ENCODE results near the gene MYO5C. TPM values are rescaled to one million over a fixed set of nuclear protein-coding genes. Genes with fewer than 3 reads are reported as not detected.

Gene MYO5C
- total and polyA plus RNA-seq, 2 donors (not counting 3 experiments of a cell fraction or from before 2014, with no cell fraction given): 7.5 to 19.4 TPM

DNA sequence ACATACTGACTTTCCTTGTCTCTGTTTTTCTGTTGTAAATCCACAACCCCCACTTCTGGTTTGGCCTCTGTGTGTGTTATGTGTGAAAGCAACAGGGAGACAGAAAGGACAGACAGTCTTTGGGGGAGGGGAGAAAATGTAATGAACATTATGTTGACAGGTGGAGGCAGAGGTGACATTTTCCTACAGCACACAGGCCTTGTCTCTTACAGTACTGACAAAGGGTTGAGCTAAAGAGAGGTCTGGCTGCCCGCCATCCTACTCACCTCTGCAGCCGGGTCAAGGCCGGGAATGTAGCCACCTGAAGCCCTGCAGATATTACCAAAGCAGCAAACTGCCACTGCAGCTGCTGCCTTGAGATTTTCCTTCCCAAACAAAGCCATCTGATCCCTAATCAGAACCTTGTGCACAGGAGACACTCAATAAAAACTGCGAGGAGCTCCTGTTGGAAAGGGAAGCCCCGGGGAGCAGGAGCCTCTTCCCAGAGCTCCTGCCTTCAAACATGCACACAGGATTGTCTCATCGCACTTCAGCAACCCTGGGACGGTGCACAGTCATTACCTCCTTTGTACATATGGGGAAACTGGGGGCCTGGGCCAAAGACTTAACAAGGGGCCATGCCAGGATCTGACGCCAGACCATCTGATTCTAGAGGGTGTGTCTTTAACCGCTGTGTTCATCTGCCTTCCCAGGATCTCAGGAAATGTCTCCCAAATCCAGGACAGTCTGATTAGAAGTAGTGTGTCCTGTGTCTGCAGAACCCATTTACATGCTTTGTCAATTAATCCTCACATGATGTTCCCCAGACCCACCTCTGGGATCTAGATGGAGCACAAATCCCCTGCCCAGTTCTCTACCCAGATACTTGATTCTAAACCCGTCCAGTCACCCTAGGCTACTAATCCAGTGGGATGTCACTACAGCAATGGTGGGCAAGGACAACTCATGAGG, 14.2 kb downstream of the MYO5C start:
- Histone ChIP-seq H3K9ac (replicated peaks; ENCODE audit: extremely low read depth, insufficient read depth, low read length) (no peak overlapping the region), H3K9me3 (replicated peaks; ENCODE audit: control insufficient read depth, insufficient read depth, low read length) (no peaks in the 10 kb centered on the region), H3K27me3 (ENCODE audit: control insufficient read depth in 2 of 2, insufficient read depth in 2 of 2, low read length in 2 of 2) (no peaks in the 10 kb centered on the region), H3K4me3 (replicated peaks in 1 of 3; ENCODE audit: insufficient read depth in 1 of 3, low read depth in 1 of 3, low read length in 3 of 3) (no peak overlapping the region), H3K79me2 (ENCODE audit: control insufficient read depth, insufficient read depth, low read length) (no peaks in the 10 kb centered on the region), H3K9me1 (replicated peaks; ENCODE audit: control insufficient read depth, extremely low read depth, insufficient read depth, low read length) (no peaks in the 10 kb centered on the region), H3K36me3 (ENCODE audit: control insufficient read depth in 2 of 2, extremely low read depth in 1 of 2, insufficient read depth in 2 of 2, low read length in 2 of 2) (peaks cover 0 to 9% of the 10 kb centered on the region in 2 experiments), H3K27ac (ENCODE audit: insufficient read depth, low read depth, low read length) (no peak overlapping the region), H2AFZ (ENCODE audit: low read depth, low read length) (no peak overlapping the region), H4K20me1 (replicated peaks; ENCODE audit: control insufficient read depth, extremely low read depth, insufficient read depth, low read length) (no peaks in the 10 kb centered on the region), H3K4me1 (ENCODE audit: control insufficient read depth, extremely low read depth, insufficient read depth, low read length) (no peaks in the 10 kb centered on the region), H3K4me2 (ENCODE audit: insufficient read depth, low read length) (no peak overlapping the region)
- intact Hi-C loops (cut with micrococcal nuclease): no loop called here
- FAIRE-seq (no peak), DNase-seq (ENCODE audit: low read depth, low spot score) (no peak)
- dilution Hi-C loops (cut with MboI; ENCODE audit: extremely low pct_ligation_motif_present, low sequenced_read_pairs): no loop called here
- BruUV-seq (replicated peaks): no TSS peak
- CTCF ChIA-PET: interaction anchor here (1.0 to 1.1 kb wide), 3 partner anchors 13 to 15 kb away, joined by 3 read pairs; partner anchors contain the start of gene MYO5C
- POLR2A ChIA-PET: no interaction called here
- TF ChIP-seq JUN (IDR thresholded peaks at IDR 0.05; ENCODE audit: borderline replicate concordance, insufficient read depth, insufficient read length, low read depth) (no peak), POLR2AphosphoS5 (IDR thresholded peaks at IDR 0.05; ENCODE audit: insufficient read depth, low read depth, low read length) (no peak), GATA2 (IDR thresholded peaks at IDR 0.05; ENCODE audit: insufficient read depth, insufficient read length, low read depth, low read length) (no peak), FOS (IDR thresholded peaks at IDR 0.05; ENCODE audit: borderline replicate concordance, insufficient read depth, low read length) (no peak), MYC (IDR thresholded peaks at IDR 0.05; ENCODE audit: low read depth, low read length) (no peak), EZH2 (IDR thresholded peaks at IDR 0.05; ENCODE audit: borderline replicate concordance, low read depth, low read length, severe bottlenecking) (no peak), POLR2A (IDR thresholded peaks at IDR 0.05; ENCODE audit: low read depth, low read length) (no peak)
- TF ChIP-seq, protein P1, sequence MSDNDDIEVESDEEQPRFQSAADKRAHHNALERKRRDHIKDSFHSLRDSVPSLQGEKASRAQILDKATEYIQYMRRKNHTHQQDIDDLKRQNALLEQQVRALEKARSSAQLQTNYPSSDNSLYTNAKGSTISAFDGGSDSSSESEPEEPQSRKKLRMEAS (IDR thresholded peaks at IDR 0.05; ENCODE audit: insufficient read depth, insufficient read length): no peak
- TF ChIP-seq, protein P2, sequence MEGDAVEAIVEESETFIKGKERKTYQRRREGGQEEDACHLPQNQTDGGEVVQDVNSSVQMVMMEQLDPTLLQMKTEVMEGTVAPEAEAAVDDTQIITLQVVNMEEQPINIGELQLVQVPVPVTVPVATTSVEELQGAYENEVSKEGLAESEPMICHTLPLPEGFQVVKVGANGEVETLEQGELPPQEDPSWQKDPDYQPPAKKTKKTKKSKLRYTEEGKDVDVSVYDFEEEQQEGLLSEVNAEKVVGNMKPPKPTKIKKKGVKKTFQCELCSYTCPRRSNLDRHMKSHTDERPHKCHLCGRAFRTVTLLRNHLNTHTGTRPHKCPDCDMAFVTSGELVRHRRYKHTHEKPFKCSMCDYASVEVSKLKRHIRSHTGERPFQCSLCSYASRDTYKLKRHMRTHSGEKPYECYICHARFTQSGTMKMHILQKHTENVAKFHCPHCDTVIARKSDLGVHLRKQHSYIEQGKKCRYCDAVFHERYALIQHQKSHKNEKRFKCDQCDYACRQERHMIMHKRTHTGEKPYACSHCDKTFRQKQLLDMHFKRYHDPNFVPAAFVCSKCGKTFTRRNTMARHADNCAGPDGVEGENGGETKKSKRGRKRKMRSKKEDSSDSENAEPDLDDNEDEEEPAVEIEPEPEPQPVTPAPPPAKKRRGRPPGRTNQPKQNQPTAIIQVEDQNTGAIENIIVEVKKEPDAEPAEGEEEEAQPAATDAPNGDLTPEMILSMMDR (IDR thresholded peaks at IDR 0.05; ENCODE audit: extremely low read depth in 1 of 2, insufficient read depth in 1 of 2, low read depth in 1 of 2, low read length in 2 of 2): no peak
